Brain microvascular endothelial cell (primary cell): ENCODE measurements around the gene FILIP1.

Source experiments
- DNase-seq: peaks from one replicate; pipeline ENCODE4 v3.0.0-alpha.2; 2020
- H3K27ac ChIP-seq: fragments of 250-450 bp; sonication (Bioruptor Pico); 2 replicates; pipeline ENCODE4 v1.5.1; 2020; ENCODE audit warnings: mild to moderate bottlenecking, moderate library complexity
- H3K27me3 ChIP-seq: fragments of 250-450 bp; sonication (Bioruptor Pico); replicated peaks from 2 replicates; pipeline ENCODE4 v1.5.1; 2020; ENCODE audit warnings: mild to moderate bottlenecking
- H3K36me3 ChIP-seq: fragments of 250-450 bp; sonication (Bioruptor Pico); replicated peaks from 2 replicates; pipeline ENCODE4 v1.5.1; 2020; ENCODE audit warnings: mild to moderate bottlenecking
- H3K4me3 ChIP-seq: 2 replicates; pipeline ENCODE4 v1.5.1; 2011; ENCODE audit warnings: low read depth, mild to moderate bottlenecking, control low read depth, low read length, moderate library complexity
- in situ Hi-C: cut with HindIII; loops from 2 replicates; pipeline ENCODE4 v1.10.0; 2017; ENCODE audit warnings: low sequenced_read_pairs, low pct_ligation_motif_present
- TF ChIP-seq, protein P1 (sequence below): IDR thresholded peaks from 2 replicates; pipeline ENCODE4 v1.5.1; 2011; ENCODE audit warnings: low read depth, mild to moderate bottlenecking, moderate library complexity, low read length, control low read depth, inconsistent platforms; ENCODE audit errors: missing control alignments

The FILIP1 gene

GRCh38 chr6:75480425-75480824, 13.2 kb downstream of the FILIP1 start:
- in situ Hi-C loops: no loop called here
- DNase-seq: no peak
- H3K4me3 ChIP-seq: no peak overlapping the region
- H3K27me3 ChIP-seq: no peaks in the 10 kb centered on the region
- TF ChIP-seq, protein P1, sequence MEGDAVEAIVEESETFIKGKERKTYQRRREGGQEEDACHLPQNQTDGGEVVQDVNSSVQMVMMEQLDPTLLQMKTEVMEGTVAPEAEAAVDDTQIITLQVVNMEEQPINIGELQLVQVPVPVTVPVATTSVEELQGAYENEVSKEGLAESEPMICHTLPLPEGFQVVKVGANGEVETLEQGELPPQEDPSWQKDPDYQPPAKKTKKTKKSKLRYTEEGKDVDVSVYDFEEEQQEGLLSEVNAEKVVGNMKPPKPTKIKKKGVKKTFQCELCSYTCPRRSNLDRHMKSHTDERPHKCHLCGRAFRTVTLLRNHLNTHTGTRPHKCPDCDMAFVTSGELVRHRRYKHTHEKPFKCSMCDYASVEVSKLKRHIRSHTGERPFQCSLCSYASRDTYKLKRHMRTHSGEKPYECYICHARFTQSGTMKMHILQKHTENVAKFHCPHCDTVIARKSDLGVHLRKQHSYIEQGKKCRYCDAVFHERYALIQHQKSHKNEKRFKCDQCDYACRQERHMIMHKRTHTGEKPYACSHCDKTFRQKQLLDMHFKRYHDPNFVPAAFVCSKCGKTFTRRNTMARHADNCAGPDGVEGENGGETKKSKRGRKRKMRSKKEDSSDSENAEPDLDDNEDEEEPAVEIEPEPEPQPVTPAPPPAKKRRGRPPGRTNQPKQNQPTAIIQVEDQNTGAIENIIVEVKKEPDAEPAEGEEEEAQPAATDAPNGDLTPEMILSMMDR: no peak
- no peak overlapping the region for H3K27ac ChIP-seq
- H3K36me3 ChIP-seq: no peaks in the 10 kb centered on the region

GRCh38 chr6:75479712-75480111, 13.9 kb downstream of the FILIP1 start:
- TF ChIP-seq, protein P1: no peak
- in situ Hi-C loops: no loop called here
- Histone ChIP-seq H3K36me3 (no peaks in the 10 kb centered on the region), H3K4me3 (no peak overlapping the region), H3K27ac (no peak overlapping the region), H3K27me3 (no peaks in the 10 kb centered on the region)
- DNase-seq: no peak

DNA sequence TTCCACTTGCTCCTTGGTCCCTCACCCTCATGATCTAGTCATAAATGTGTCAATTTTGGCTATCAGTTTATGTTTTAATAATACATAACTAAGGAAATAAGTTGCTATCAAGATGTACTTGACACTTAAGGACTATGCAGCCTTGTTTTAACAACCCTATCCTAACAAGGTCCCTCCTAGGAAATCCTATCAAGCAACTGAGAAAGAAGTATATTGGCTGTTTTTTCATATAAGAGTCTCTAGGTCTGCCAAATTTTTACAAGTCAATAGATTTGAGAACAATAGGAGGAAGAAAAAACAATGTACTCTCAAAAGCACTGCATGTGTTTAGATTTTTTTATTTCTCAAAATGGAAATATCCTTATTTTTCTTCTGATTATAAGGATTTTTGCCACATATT, 14.7 kb downstream of the FILIP1 start:
- Histone ChIP-seq H3K4me3 (no peak overlapping the region), H3K36me3 (no peaks in the 10 kb centered on the region), H3K27ac (no peak overlapping the region), H3K27me3 (no peaks in the 10 kb centered on the region)
- no peak for DNase-seq
- TF ChIP-seq, protein P1: no peak
- in situ Hi-C loops: no loop called here

DNA sequence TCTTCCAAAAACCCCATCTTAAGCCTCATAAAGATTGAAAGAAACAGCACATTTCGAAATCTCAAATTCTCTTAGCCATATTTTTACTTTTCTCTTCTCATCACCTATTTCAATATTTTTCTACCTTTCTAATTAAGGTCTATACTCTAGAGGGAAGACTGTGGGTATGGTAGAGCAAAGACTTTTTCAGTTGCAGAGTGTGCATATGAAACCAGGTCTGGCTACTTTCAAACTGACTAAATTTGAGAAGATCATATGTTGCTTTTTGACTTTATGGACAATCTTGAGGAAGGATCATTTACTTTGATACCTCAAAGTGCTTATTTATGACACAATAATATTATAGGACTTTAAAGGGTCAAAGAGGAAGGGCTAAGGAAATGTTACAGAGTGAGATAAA, 20.7 kb downstream of the FILIP1 start:
- in situ Hi-C loops: no loop called here

GRCh38 chr6:75467966-75468365, 25.6 kb downstream of the FILIP1 start:
- H3K36me3 ChIP-seq: no peaks in the 10 kb centered on the region
- in situ Hi-C loops: no loop called here
- TF ChIP-seq, protein P1: no peak
- no peak overlapping the region for H3K4me3 ChIP-seq
- H3K27me3 ChIP-seq: no peaks in the 10 kb centered on the region
- DNase-seq: no peak
- no peak overlapping the region for H3K27ac ChIP-seq

More for the DNA sequence above, 20.7 kb downstream of the FILIP1 start:
- DNase-seq: no peak
- no peaks in the 10 kb centered on the region for H3K36me3 ChIP-seq
- no peaks in the 10 kb centered on the region for H3K27me3 ChIP-seq
- H3K4me3 ChIP-seq: no peak overlapping the region
- TF ChIP-seq, protein P1: no peak
- H3K27ac ChIP-seq: no peak overlapping the region

DNA sequence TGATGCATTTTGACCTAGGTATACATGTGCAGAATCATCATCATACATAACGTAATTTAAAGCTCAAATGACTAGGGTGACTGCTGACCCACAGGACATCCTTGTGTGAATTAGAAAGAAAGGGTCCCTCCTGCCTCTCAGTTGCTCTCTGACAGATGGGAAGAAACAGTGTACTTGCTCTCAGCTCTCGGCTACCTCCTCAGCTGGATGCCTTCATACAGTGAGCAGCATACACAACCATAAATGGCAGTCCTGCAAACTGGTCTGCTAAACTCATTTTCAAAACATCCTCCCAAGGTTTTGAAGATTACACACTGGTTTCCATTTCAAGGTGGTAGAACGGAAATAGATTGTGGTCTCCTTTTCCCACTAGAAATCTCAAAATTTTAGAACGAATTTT, 26.3 kb downstream of the FILIP1 start:
- in situ Hi-C loops: no loop called here
- TF ChIP-seq, protein P1: no peak
- H3K27ac ChIP-seq: no peak overlapping the region

More for the DNA sequence above, 26.3 kb downstream of the FILIP1 start:
- Histone ChIP-seq H3K4me3 (no peak overlapping the region), H3K27me3 (no peaks in the 10 kb centered on the region), H3K36me3 (no peaks in the 10 kb centered on the region)
- DNase-seq: no peak
